Fibroblast of lung (primary cell): ENCODE data around the gene PRKCH. TPM values are rescaled to one million over a fixed set of nuclear protein-coding genes. Genes with fewer than 3 reads are reported as not detected.

Experiments used
- DNase-seq, 2 donors: peaks; one replicate each; pipeline versions ENCODE4 v3.0.0 to v3.0.0-alpha.2; 2010; ENCODE audit warnings: low read depth in 2 of 2
- H2AFZ ChIP-seq: 2 replicates; pipeline ENCODE4 v1.5.1; 2012; ENCODE audit warnings: low read length, control low read depth, inconsistent platforms
- H3K27ac ChIP-seq: 2 replicates; pipeline ENCODE4 v1.5.1; 2011; ENCODE audit warnings: low read length, control low read depth; ENCODE audit not compliant: insufficient read depth
- H3K27me3 ChIP-seq: 2 replicates; pipeline ENCODE4 v1.5.1; 2011; ENCODE audit warnings: mild to moderate bottlenecking, low read length; ENCODE audit not compliant: control insufficient read depth, insufficient read depth
- H3K36me3 ChIP-seq: 2 replicates; pipeline ENCODE4 v1.5.1; 2011; ENCODE audit warnings: low read length; ENCODE audit not compliant: control insufficient read depth, insufficient read depth
- H3K4me1 ChIP-seq: 2 replicates; pipeline ENCODE4 v1.5.1; 2011; ENCODE audit warnings: low read length; ENCODE audit not compliant: control insufficient read depth, insufficient read depth; ENCODE audit errors: extremely low read depth
- H3K4me2 ChIP-seq: 2 replicates; pipeline ENCODE4 v1.5.1; 2011; ENCODE audit warnings: low read length, control low read depth; ENCODE audit not compliant: insufficient read depth; ENCODE audit errors: extremely low read depth
- H3K4me3 ChIP-seq, 4 experiments: fragments of 200-600 bp in 1 of 4; sonication (generic) in 1 of 4; replicated peaks in 1 of 4; 2 replicates each; pipeline ENCODE4 v1.5.1; 2011 to 2016; ENCODE audit warnings: low read length in 4 of 4, low read depth in 3 of 4, mild to moderate bottlenecking in 3 of 4, control low read depth in 2 of 4, inconsistent platforms in 1 of 4, mixed read lengths in 1 of 4; ENCODE audit not compliant: insufficient read depth in 1 of 4; ENCODE audit errors: control extremely low read depth in 1 of 4
- H3K79me2 ChIP-seq: 2 replicates; pipeline ENCODE4 v1.5.1; 2012; ENCODE audit warnings: mild to moderate bottlenecking, low read length, inconsistent platforms; ENCODE audit not compliant: control insufficient read depth, insufficient read depth
- H3K9ac ChIP-seq: 2 replicates; pipeline ENCODE4 v1.5.1; 2011; ENCODE audit warnings: mild to moderate bottlenecking, low read length, control low read depth; ENCODE audit not compliant: insufficient read depth
- H3K9me3 ChIP-seq: 2 replicates; pipeline ENCODE4 v1.5.1; 2012; ENCODE audit warnings: low read depth, low read length; ENCODE audit not compliant: control insufficient read depth, insufficient read depth
- H4K20me1 ChIP-seq: 2 replicates; pipeline ENCODE4 v1.5.1; 2011; ENCODE audit warnings: low read length; ENCODE audit not compliant: control insufficient read depth, insufficient read depth; ENCODE audit errors: extremely low read depth
- EZH2 ChIP-seq: IDR thresholded peaks from 2 replicates; pipeline ENCODE4 v1.5.1; 2012; ENCODE audit warnings: low read length, control low read depth, mild to moderate bottlenecking; ENCODE audit errors: missing control alignments
- polyA plus RNA-seq, 2 donors: library from polyadenylated mRNA; depleted of rRNA in 1 of 2; stranded (reverse) in 1 of 2; unstranded in 1 of 2; fragments of >200 nt; gene quantifications; 2 replicates each; pipeline ENCODE4 v1.2.1, GENCODE V29; 2011 to 2012; ENCODE audit warnings: missing spikeins in 1 of 2
- total RNA-seq: library from RNA; depleted of rRNA; stranded (reverse); fragments of >200 nt; gene quantifications from 2 replicates; pipeline ENCODE4 v1.2.1, GENCODE V29; 2014
- TF ChIP-seq, protein P1 (sequence below), 2 donors: IDR thresholded peaks in 1 of 2; conservative IDR thresholded peaks in 1 of 2; 1 replicate in 1 of 2; 2 replicates in 1 of 2; pipeline ENCODE4 v1.5.1; 2011 to 2012; ENCODE audit warnings: low read length in 2 of 2, control low read depth in 1 of 2, inconsistent platforms in 1 of 2, low read depth in 1 of 2, mild to moderate bottlenecking in 1 of 2

Gene PRKCH
- total and polyA plus RNA-seq, 2 donors (not counting 1 experiment from before 2014, with no cell fraction given): 2.9 to 5.4 TPM

DNA sequence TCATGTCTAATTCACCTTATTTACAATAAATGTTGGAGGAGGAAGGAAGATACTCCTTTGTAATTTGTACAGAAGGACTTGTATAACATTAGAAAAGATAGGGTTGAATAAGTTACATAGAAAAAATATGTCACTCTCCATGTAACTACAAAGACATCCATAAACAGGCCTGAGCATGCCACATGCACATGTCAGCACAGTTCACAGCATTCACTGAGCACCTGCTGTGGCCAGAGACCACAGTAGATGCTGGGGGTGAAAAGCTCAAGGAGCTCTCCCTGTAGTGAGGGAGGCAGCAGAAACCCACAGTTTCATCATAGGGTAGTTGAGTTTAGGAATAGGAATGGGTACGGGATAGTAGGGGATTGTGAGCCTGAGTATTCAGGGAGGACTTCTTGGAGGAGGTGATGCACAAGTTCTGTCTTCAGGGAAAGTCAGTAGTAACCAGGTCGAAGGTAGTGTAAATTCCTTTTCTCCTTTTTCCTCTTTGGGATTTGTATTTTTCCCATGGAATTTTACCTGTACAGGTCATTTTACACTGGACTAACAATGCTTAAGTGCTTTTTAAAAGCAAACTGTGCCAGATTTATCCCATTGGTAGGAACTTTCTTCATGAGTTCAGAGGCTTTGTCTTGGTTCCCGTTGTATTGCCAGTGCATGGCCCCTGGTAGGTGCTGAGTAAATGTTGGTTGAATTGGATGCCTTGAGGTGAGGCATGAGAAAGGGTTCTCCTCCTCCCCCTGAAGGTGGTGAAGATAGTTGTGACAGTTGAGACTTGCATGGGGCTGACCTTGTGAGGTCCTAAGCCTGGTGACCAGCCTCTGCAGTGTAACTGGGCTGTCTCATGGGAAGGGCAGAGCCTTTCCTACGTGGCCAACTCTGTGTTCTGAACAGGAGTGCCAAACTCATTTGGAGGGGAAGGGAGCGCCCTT lies 20.2 kb downstream of the PRKCH start:
- no peaks in the 10 kb centered on the region for H3K9me3 ChIP-seq
- no peak overlapping the region for H3K9ac ChIP-seq
- no peaks in the 10 kb centered on the region for H3K4me1 ChIP-seq
- H3K79me2 ChIP-seq: no peaks in the 10 kb centered on the region
- no peak overlapping the region for H2AFZ ChIP-seq
- no peaks in the 10 kb centered on the region for H4K20me1 ChIP-seq
- no peaks in the 10 kb centered on the region for H3K27me3 ChIP-seq
- TF ChIP-seq, protein P1, sequence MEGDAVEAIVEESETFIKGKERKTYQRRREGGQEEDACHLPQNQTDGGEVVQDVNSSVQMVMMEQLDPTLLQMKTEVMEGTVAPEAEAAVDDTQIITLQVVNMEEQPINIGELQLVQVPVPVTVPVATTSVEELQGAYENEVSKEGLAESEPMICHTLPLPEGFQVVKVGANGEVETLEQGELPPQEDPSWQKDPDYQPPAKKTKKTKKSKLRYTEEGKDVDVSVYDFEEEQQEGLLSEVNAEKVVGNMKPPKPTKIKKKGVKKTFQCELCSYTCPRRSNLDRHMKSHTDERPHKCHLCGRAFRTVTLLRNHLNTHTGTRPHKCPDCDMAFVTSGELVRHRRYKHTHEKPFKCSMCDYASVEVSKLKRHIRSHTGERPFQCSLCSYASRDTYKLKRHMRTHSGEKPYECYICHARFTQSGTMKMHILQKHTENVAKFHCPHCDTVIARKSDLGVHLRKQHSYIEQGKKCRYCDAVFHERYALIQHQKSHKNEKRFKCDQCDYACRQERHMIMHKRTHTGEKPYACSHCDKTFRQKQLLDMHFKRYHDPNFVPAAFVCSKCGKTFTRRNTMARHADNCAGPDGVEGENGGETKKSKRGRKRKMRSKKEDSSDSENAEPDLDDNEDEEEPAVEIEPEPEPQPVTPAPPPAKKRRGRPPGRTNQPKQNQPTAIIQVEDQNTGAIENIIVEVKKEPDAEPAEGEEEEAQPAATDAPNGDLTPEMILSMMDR (conservative IDR thresholded peaks at IDR 0.05 in 1 of 2, IDR thresholded peaks at IDR 0.05 in 1 of 2; ENCODE audit: low read depth in 1 of 2, low read length in 2 of 2): no peak
- TF ChIP-seq EZH2: no peak
- H3K27ac ChIP-seq: no peak overlapping the region
- H3K4me2 ChIP-seq: no peak overlapping the region
- H3K36me3 ChIP-seq: no peaks in the 10 kb centered on the region
- no peak overlapping the region for H3K4me3 ChIP-seq
- DNase-seq: no peak

DNA sequence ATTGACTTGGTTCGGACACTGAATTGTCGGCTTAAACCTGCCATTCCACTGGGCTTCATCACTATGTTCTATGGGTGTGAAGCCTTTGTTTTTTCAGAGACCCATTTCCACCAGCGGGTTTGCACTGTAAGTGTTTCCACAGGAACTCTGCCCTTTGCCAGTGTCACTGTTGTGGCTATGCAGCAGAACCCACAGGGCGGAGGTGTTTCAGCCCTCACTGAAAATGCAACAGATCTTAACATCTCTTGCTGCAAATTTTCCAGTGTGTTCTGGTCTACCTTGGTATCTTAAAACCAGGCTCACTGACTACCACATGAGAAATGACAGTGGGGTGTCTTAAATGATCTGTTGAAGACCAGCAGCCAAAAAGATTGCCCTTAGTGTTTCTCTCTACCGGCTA lies 21.1 kb downstream of the PRKCH start:
- Histone ChIP-seq H3K4me2 (no peak overlapping the region), H3K9ac (no peak overlapping the region), H3K9me3 (no peaks in the 10 kb centered on the region), H3K36me3 (no peaks in the 10 kb centered on the region), H3K27ac (no peak overlapping the region), H2AFZ (no peak overlapping the region), H3K27me3 (no peaks in the 10 kb centered on the region), H3K4me1 (no peaks in the 10 kb centered on the region), H4K20me1 (no peaks in the 10 kb centered on the region), H3K79me2 (no peaks in the 10 kb centered on the region), H3K4me3 (no peak overlapping the region)
- TF ChIP-seq, protein P1 (conservative IDR thresholded peaks at IDR 0.05 in 1 of 2, IDR thresholded peaks at IDR 0.05 in 1 of 2; ENCODE audit: low read depth in 1 of 2, low read length in 2 of 2): no peak
- TF ChIP-seq EZH2: no peak
- DNase-seq: no peak

DNA sequence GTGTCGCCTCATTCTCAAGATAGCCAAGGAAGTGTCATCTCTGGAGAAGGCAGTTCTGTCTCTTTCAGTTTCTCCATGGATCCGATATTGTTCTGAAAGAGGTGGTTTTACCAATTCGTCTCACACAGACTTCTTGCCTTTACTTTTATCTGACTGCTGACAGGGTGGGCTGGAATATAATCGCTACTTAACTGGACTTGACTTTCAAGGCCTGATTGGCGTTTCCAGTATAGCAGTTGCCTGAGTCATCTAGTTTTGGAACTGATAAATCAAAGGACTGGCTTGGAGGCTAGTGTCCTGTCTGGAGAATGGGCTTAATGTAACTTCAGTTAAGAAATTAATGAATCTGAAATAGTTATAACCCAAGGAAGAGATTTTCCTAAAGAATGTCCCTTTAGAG lies 21.6 kb downstream of the PRKCH start:
- Histone ChIP-seq H3K36me3 (no peaks in the 10 kb centered on the region), H2AFZ (no peak overlapping the region), H3K4me1 (no peaks in the 10 kb centered on the region), H3K27me3 (no peaks in the 10 kb centered on the region), H3K27ac (no peak overlapping the region), H3K79me2 (no peaks in the 10 kb centered on the region), H4K20me1 (no peaks in the 10 kb centered on the region), H3K4me3 (no peak overlapping the region), H3K9ac (no peak overlapping the region), H3K4me2 (no peak overlapping the region), H3K9me3 (no peaks in the 10 kb centered on the region)
- TF ChIP-seq EZH2: no peak
- TF ChIP-seq, protein P1 (conservative IDR thresholded peaks at IDR 0.05 in 1 of 2, IDR thresholded peaks at IDR 0.05 in 1 of 2; ENCODE audit: low read depth in 1 of 2, low read length in 2 of 2): no peak
- DNase-seq: no peak
